ENCODE data around the gene C20orf144.
A peak's percentile ranks its signal among the peaks of the same experiment; 100 is the strongest.

C20orf144 gene

GRCh38 chr20:33660035-33660684, 2.0 kb upstream of the C20orf144 start:
- in situ Hi-C loops (cut with MboI; ENCODE audit: low pct_unique_long_range_greater_than_20kb, low sequenced_read_pairs): loop anchor here (25.0 kb wide), 1 partner anchor 198 kb away; no protein-coding TSS in a partner anchor
- DNase-seq: no peak

GRCh38 chr20:33660685-33661058, 1.5 kb upstream of the C20orf144 start:
- no peak for DNase-seq

GRCh38 chr20:33663161-33664084, 1.3 kb downstream of the C20orf144 start:
- in situ Hi-C loops (cut with MboI; ENCODE audit: low pct_unique_long_range_greater_than_20kb, low sequenced_read_pairs): loop anchor here (25.0 kb wide), 1 partner anchor 201 kb away; no protein-coding TSS in a partner anchor
- DNase-seq: peak; percentile 69

More at GRCh38 chr20:33660685-33661058, 1.5 kb upstream of the C20orf144 start:
- in situ Hi-C loops (cut with MboI; ENCODE audit: low pct_unique_long_range_greater_than_20kb, low sequenced_read_pairs): loop anchor here (25.0 kb wide), 1 partner anchor 198 kb away; no protein-coding TSS in a partner anchor

GRCh38 chr20:33664085-33664761, 2.1 kb downstream of the C20orf144 start:
- no peak for DNase-seq
- in situ Hi-C loops (cut with MboI; ENCODE audit: low pct_unique_long_range_greater_than_20kb, low sequenced_read_pairs): loop anchor here (25.0 kb wide), 1 partner anchor 202 kb away; no protein-coding TSS in a partner anchor

- in situ Hi-C loops (cut with MboI; ENCODE audit: low pct_unique_long_range_greater_than_20kb, low sequenced_read_pairs): loop anchor here (25.0 kb wide), 1 partner anchor 202 kb away; no protein-coding TSS in a partner anchor
- no peak for DNase-seq
Observed at GRCh38 chr20:33664762-33665144, 2.6 kb downstream of the C20orf144 start.

- peak; percentile 41 for DNase-seq
- in situ Hi-C loops (cut with MboI; ENCODE audit: low pct_unique_long_range_greater_than_20kb, low sequenced_read_pairs): loop anchor here (25.0 kb wide), 1 partner anchor 204 kb away; no protein-coding TSS in a partner anchor
Observed at GRCh38 chr20:33666293-33667244, 4.4 kb downstream of the C20orf144 start, which contains the start of gene ACTL10. Gene ACTL10, plus strand, starts transcription at chr20:33666943. Its CDS starts 555 bp downstream, at chr20:33667498.

- DNase-seq: no peak
- in situ Hi-C loops (cut with MboI; ENCODE audit: low pct_unique_long_range_greater_than_20kb, low sequenced_read_pairs): loop anchor here (25.0 kb wide), 1 partner anchor 205 kb away; no protein-coding TSS in a partner anchor
Observed at GRCh38 chr20:33667245-33667675, 5.1 kb downstream of the C20orf144 start.

GRCh38 chr20:33667676-33668465, 5.7 kb downstream of the C20orf144 start:
- in situ Hi-C loops (cut with MboI; ENCODE audit: low pct_unique_long_range_greater_than_20kb, low sequenced_read_pairs): loop anchor here (25.0 kb wide), 1 partner anchor 206 kb away; no protein-coding TSS in a partner anchor
- no peak for DNase-seq

- DNase-seq: no peak
- in situ Hi-C loops (cut with MboI; ENCODE audit: low pct_unique_long_range_greater_than_20kb, low sequenced_read_pairs): loop anchor here (25.0 kb wide), 1 partner anchor 206 kb away; no protein-coding TSS in a partner anchor
Observed at GRCh38 chr20:33668466-33669155, 6.5 kb downstream of the C20orf144 start.

- DNase-seq: no peak
- in situ Hi-C loops (cut with MboI; ENCODE audit: low pct_unique_long_range_greater_than_20kb, low sequenced_read_pairs): loop anchor here (25.0 kb wide), 1 partner anchor 207 kb away; no protein-coding TSS in a partner anchor
Observed at GRCh38 chr20:33669224-33669623, 7.1 kb downstream of the C20orf144 start.

GRCh38 chr20:33669873-33670640, 7.9 kb downstream of the C20orf144 start:
- in situ Hi-C loops (cut with MboI; ENCODE audit: low pct_unique_long_range_greater_than_20kb, low sequenced_read_pairs): loop anchor here (25.0 kb wide), 1 partner anchor 208 kb away; no protein-coding TSS in a partner anchor

GRCh38 chr20:33670715-33671499, 8.8 kb downstream of the C20orf144 start:
- in situ Hi-C loops (cut with MboI; ENCODE audit: low pct_unique_long_range_greater_than_20kb, low sequenced_read_pairs): loop anchor here (25.0 kb wide), 1 partner anchor 209 kb away; no protein-coding TSS in a partner anchor
- no peak for DNase-seq

More at GRCh38 chr20:33669873-33670640, 7.9 kb downstream of the C20orf144 start:
- no peak for DNase-seq

GRCh38 chr20:33671573-33672288, 9.6 kb downstream of the C20orf144 start:
- in situ Hi-C loops (cut with MboI; ENCODE audit: low pct_unique_long_range_greater_than_20kb, low sequenced_read_pairs): loop anchor here (25.0 kb wide), 1 partner anchor 209 kb away; no protein-coding TSS in a partner anchor
- no peak for DNase-seq

- no peak for DNase-seq
- in situ Hi-C loops (cut with MboI; ENCODE audit: low pct_unique_long_range_greater_than_20kb, low sequenced_read_pairs): loop anchor here (25.0 kb wide), 1 partner anchor 210 kb away; no protein-coding TSS in a partner anchor
Observed at GRCh38 chr20:33672426-33673113, 10.4 kb downstream of the C20orf144 start.
